Measurements from ENCODE around the gene PDIA6.

Gene PDIA6

GRCh38 chr2:10742666-10743065, 69.9 kb downstream of the PDIA6 start:
- H3K36me3 Mint-ChIP-seq, result no peaks in the 10 kb centered on the region
- H3K9me3 Mint-ChIP-seq, result no peaks in the 10 kb centered on the region
- no peak for DNase-seq
- CTCF ChIA-PET, result no interaction called here
- no peak overlapping the region for H3K27ac Mint-ChIP-seq
- no peak overlapping the region for H3K4me3 Mint-ChIP-seq
- H3K27me3 Mint-ChIP-seq, result peaks cover 9% of the 10 kb centered on the region
- peaks cover 4% of the 10 kb centered on the region for H3K4me1 Mint-ChIP-seq

- H3K9me3 Mint-ChIP-seq, result no peaks in the 10 kb centered on the region
- no peak for DNase-seq
- peaks cover 12% of the 10 kb centered on the region for H3K27me3 Mint-ChIP-seq
- peaks cover 4% of the 10 kb centered on the region for H3K4me1 Mint-ChIP-seq
- CTCF ChIA-PET, result interaction anchor here (0.5 kb wide), 1 partner anchor 62 kb away, joined by 3 read pairs; no protein-coding TSS in a partner anchor
- no peaks in the 10 kb centered on the region for H3K36me3 Mint-ChIP-seq
- H3K4me3 Mint-ChIP-seq, result no peak overlapping the region
- H3K27ac Mint-ChIP-seq, result no peak overlapping the region
Observed at GRCh38 chr2:10741139-10741538, 71.4 kb downstream of the PDIA6 start.

GRCh38 chr2:10740226-10740625, 72.4 kb downstream of the PDIA6 start:
- no peaks in the 10 kb centered on the region for H3K9me3 Mint-ChIP-seq
- CTCF ChIA-PET, result no interaction called here
- no peaks in the 10 kb centered on the region for H3K4me1 Mint-ChIP-seq
- H3K36me3 Mint-ChIP-seq, result no peaks in the 10 kb centered on the region
- no peak for DNase-seq
- no peak overlapping the region for H3K4me3 Mint-ChIP-seq
- H3K27ac Mint-ChIP-seq, result no peak overlapping the region
- H3K27me3 Mint-ChIP-seq, result peaks cover 21% of the 10 kb centered on the region

GRCh38 chr2:10738192-10738591, 74.4 kb downstream of the PDIA6 start:
- Mint-ChIP-seq H3K9me3 (no peaks in the 10 kb centered on the region), H3K27me3 (peaks cover 37% of the 10 kb centered on the region), H3K4me3 (no peak overlapping the region), H3K27ac (no peak overlapping the region), H3K36me3 (no peaks in the 10 kb centered on the region), H3K4me1 (no peaks in the 10 kb centered on the region)
- CTCF ChIA-PET, result interaction anchor here (0.7 kb wide), 1 partner anchor 104 kb away, joined by 3 read pairs; no protein-coding TSS in a partner anchor
- no peak for DNase-seq

- Mint-ChIP-seq H3K9me3 (no peaks in the 10 kb centered on the region), H3K27me3 (peaks cover 60% of the 10 kb centered on the region), H3K36me3 (no peaks in the 10 kb centered on the region), H3K4me1 (no peaks in the 10 kb centered on the region), H3K4me3 (no peak overlapping the region), H3K27ac (no peak overlapping the region)
- no peak for DNase-seq
- CTCF ChIA-PET, result no interaction called here
Observed at GRCh38 chr2:10733980-10734379, 78.6 kb downstream of the PDIA6 start.

- Mint-ChIP-seq H3K4me3 (no peak overlapping the region), H3K27ac (no peak overlapping the region), H3K9me3 (no peaks in the 10 kb centered on the region), H3K27me3 (peaks cover 57% of the 10 kb centered on the region), H3K36me3 (no peaks in the 10 kb centered on the region), H3K4me1 (no peaks in the 10 kb centered on the region)
- no peak for DNase-seq
- CTCF ChIA-PET, result no interaction called here
Observed at GRCh38 chr2:10733566-10733925, 79.0 kb downstream of the PDIA6 start.
